ENCODE measurements around the gene CXorf58. TPM values are rescaled to one million over a fixed set of nuclear protein-coding genes. Genes with fewer than 3 reads are reported as not detected.

Gene CXorf58
- total and polyA plus RNA-seq, 9 of the 15 experiments (the other 6 are each of a cell fraction or from before 2014, with no cell fraction given): 0.10 to 0.27 (median 0.16) TPM; not detected in 3

GRCh38 chrX:23883737-23884354 lies 24.0 kb upstream of the CXorf58 start (continued):
- TF ChIP-seq ZNF518B (CRISPR knock-in tag; IDR thresholded peaks at IDR 0.05): no peak
- TF ChIP-seq TFAP4 (CRISPR knock-in tag; IDR thresholded peaks at IDR 0.05; ENCODE audit: borderline replicate concordance): no peak
- TF ChIP-seq ARID2 (IDR thresholded peaks at IDR 0.05): no peak
- no peak for TF ChIP-seq NCOA6 (IDR thresholded peaks at IDR 0.05)
- TF ChIP-seq ZNF583 (CRISPR knock-in tag; IDR thresholded peaks at IDR 0.05): no peak
- TF ChIP-seq TEAD4 (IDR thresholded peaks at IDR 0.05; ENCODE audit: low read length): no peak
- no peak for TF ChIP-seq TEAD4 (CRISPR knock-in tag; IDR thresholded peaks at IDR 0.05; ENCODE audit: borderline replicate concordance)
- TF ChIP-seq SNAPC5 (CRISPR knock-in tag; IDR thresholded peaks at IDR 0.05): no peak
- TF ChIP-seq ZNF592 (IDR thresholded peaks at IDR 0.05): peak; percentile 88
- peak in 1 of 2 experiments; percentile 46 for TF ChIP-seq E2F6 (IDR thresholded peaks at IDR 0.05; ENCODE audit: borderline replicate concordance in 1 of 2, extremely low read depth in 1 of 2, insufficient read depth in 1 of 2, insufficient read length in 1 of 2, low read depth in 1 of 2, low read length in 1 of 2, poor library complexity in 1 of 2, severe bottlenecking in 1 of 2)
- no peak for TF ChIP-seq BCLAF1 (IDR thresholded peaks at IDR 0.05; ENCODE audit: borderline replicate concordance in 1 of 2, control insufficient read depth in 1 of 2, low read depth in 2 of 2, low read length in 1 of 2)
- no peak for TF ChIP-seq SNIP1 (IDR thresholded peaks at IDR 0.05; ENCODE audit: low read depth)
- no peak for TF ChIP-seq NFRKB (IDR thresholded peaks at IDR 0.05; ENCODE audit: low read depth)
